Measurements from ENCODE around the gene ACKR1.

Gene ACKR1

GRCh38 chr1:159229260-159229885, 24.7 kb downstream of the ACKR1 start:
- TF ChIP-seq REST (IDR thresholded peaks at IDR 0.05; ENCODE audit: insufficient read depth in 1 of 2, low read depth in 2 of 2, low read length in 2 of 2): no peak
- no peak for TF ChIP-seq TAF1 (IDR thresholded peaks at IDR 0.05; ENCODE audit: borderline replicate concordance, insufficient read depth, low read length)
- no peak for TF ChIP-seq FOXP2 (optimal IDR thresholded peaks at IDR 0.05; ENCODE audit: borderline replicate concordance, extremely low read depth, extremely low read length, insufficient read depth)
- TF ChIP-seq SIN3A (IDR thresholded peaks at IDR 0.05; ENCODE audit: borderline replicate concordance, insufficient read depth, low read length): no peak
- TF ChIP-seq POLR2AphosphoS5 (IDR thresholded peaks at IDR 0.05; ENCODE audit: low read depth, low read length): no peak

GRCh38 chr1:159229896-159230295, 25.2 kb downstream of the ACKR1 start:
- TF ChIP-seq FOXP2 (optimal IDR thresholded peaks at IDR 0.05; ENCODE audit: borderline replicate concordance, extremely low read depth, extremely low read length, insufficient read depth) (no peak), TAF1 (IDR thresholded peaks at IDR 0.05; ENCODE audit: borderline replicate concordance, insufficient read depth, low read length) (no peak), REST (IDR thresholded peaks at IDR 0.05; ENCODE audit: insufficient read depth in 1 of 2, low read depth in 2 of 2, low read length in 2 of 2) (no peak), POLR2AphosphoS5 (IDR thresholded peaks at IDR 0.05; ENCODE audit: low read depth, low read length) (no peak), SIN3A (IDR thresholded peaks at IDR 0.05; ENCODE audit: borderline replicate concordance, insufficient read depth, low read length) (no peak)

- TF ChIP-seq SIN3A (IDR thresholded peaks at IDR 0.05; ENCODE audit: borderline replicate concordance, insufficient read depth, low read length) (no peak), TAF1 (IDR thresholded peaks at IDR 0.05; ENCODE audit: borderline replicate concordance, insufficient read depth, low read length) (no peak), REST (IDR thresholded peaks at IDR 0.05; ENCODE audit: insufficient read depth in 1 of 2, low read depth in 2 of 2, low read length in 2 of 2) (no peak), POLR2AphosphoS5 (IDR thresholded peaks at IDR 0.05; ENCODE audit: low read depth, low read length) (no peak), FOXP2 (optimal IDR thresholded peaks at IDR 0.05; ENCODE audit: borderline replicate concordance, extremely low read depth, extremely low read length, insufficient read depth) (no peak)
Measured at GRCh38 chr1:159239551-159240220, 35.0 kb downstream of the ACKR1 start.

GRCh38 chr1:159247266-159247665, 42.6 kb downstream of the ACKR1 start:
- no peak for TF ChIP-seq SIN3A (IDR thresholded peaks at IDR 0.05; ENCODE audit: borderline replicate concordance, insufficient read depth, low read length)
- no peak for TF ChIP-seq FOXP2 (optimal IDR thresholded peaks at IDR 0.05; ENCODE audit: borderline replicate concordance, extremely low read depth, extremely low read length, insufficient read depth)
- no peak for TF ChIP-seq REST (IDR thresholded peaks at IDR 0.05; ENCODE audit: insufficient read depth in 1 of 2, low read depth in 2 of 2, low read length in 2 of 2)
- TF ChIP-seq POLR2AphosphoS5 (IDR thresholded peaks at IDR 0.05; ENCODE audit: low read depth, low read length): no peak
- TF ChIP-seq TAF1 (IDR thresholded peaks at IDR 0.05; ENCODE audit: borderline replicate concordance, insufficient read depth, low read length): no peak

All from PFSK-1 (cell line).